Loucy (cell line): Measurements from ENCODE around the gene IFT122.

Source experiments
- H2AFZ ChIP-seq: fragments of 200-600 bp; sonication (generic); 2 replicates; pipeline ENCODE4 v1.6.0; 2016; ENCODE audit warnings: antibody characterized with exemption, mild to moderate bottlenecking, low read length, moderate library complexity
- H3F3A ChIP-seq: fragments of 200-600 bp; 2 replicates; pipeline ENCODE4 v1.6.0; 2016; ENCODE audit warnings: antibody characterized with exemption, low read depth, mild to moderate bottlenecking
- H3K27me3 ChIP-seq: fragments of 200-600 bp; sonication (generic); 2 replicates; pipeline ENCODE4 v1.6.1; 2014; ENCODE audit warnings: low read length, mild to moderate bottlenecking; ENCODE audit not compliant: insufficient read depth, poor library complexity, severe bottlenecking
- H3K36me3 ChIP-seq: fragments of 200-600 bp; sonication (generic); 2 replicates; pipeline ENCODE4 v1.6.1; 2016; ENCODE audit warnings: low read length; ENCODE audit not compliant: insufficient read depth
- H3K4me1 ChIP-seq: fragments of 200-600 bp; sonication (generic); 2 replicates; pipeline ENCODE4 v1.5.1; 2014; ENCODE audit warnings: low read length, mild to moderate bottlenecking; ENCODE audit not compliant: insufficient read depth, poor library complexity, severe bottlenecking
- H3K4me2 ChIP-seq: fragments of 200-600 bp; sonication (generic); 2 replicates; pipeline ENCODE4 v1.6.0; 2014; ENCODE audit warnings: antibody characterized with exemption, low read length, low read depth, mild to moderate bottlenecking; ENCODE audit not compliant: poor library complexity, severe bottlenecking
- H3K4me3 ChIP-seq: fragments of 200-600 bp; sonication (generic); 2 replicates; pipeline ENCODE4 v1.5.1; 2014; ENCODE audit warnings: low read length, mild to moderate bottlenecking, mixed read lengths; ENCODE audit not compliant: poor library complexity, severe bottlenecking
- H3K79me2 ChIP-seq: fragments of 200-600 bp; sonication (generic); 2 replicates; pipeline ENCODE4 v1.6.1; 2014; ENCODE audit warnings: low read length; ENCODE audit not compliant: insufficient read depth
- H3K9ac ChIP-seq: fragments of 200-600 bp; sonication (generic); 2 replicates; pipeline ENCODE4 v1.6.0; 2014; ENCODE audit warnings: mild to moderate bottlenecking, low read depth, low read length, moderate library complexity; ENCODE audit not compliant: poor library complexity, severe bottlenecking
- H3K9me2 ChIP-seq: fragments of 200-600 bp; sonication (generic); replicated peaks from 2 replicates; pipeline ENCODE4 v1.6.1; 2016; ENCODE audit warnings: low read depth, low read length, mixed read lengths
- H3K9me3 ChIP-seq: fragments of 200-600 bp; sonication (generic); 2 replicates; pipeline ENCODE4 v1.6.1; 2014; ENCODE audit warnings: mild to moderate bottlenecking, antibody characterized with exemption, low read length, low read depth; ENCODE audit not compliant: insufficient read depth
- H4K20me1 ChIP-seq: fragments of 200-600 bp; sonication (generic); 2 replicates; pipeline ENCODE4 v1.6.0; 2014; ENCODE audit warnings: antibody characterized with exemption, low read length, mild to moderate bottlenecking; ENCODE audit not compliant: insufficient read depth, poor library complexity, severe bottlenecking
- CTCF ChIP-seq: fragments of 200-600 bp; sonication (generic); conservative IDR thresholded peaks from 2 replicates; pipeline ENCODE4 v1.5.1; 2014; ENCODE audit warnings: mild to moderate bottlenecking, antibody characterized with exemption, low read length
- EZH2phosphoT487 ChIP-seq: fragments of 200-600 bp; IDR thresholded peaks from 2 replicates; pipeline ENCODE4 v1.6.1; 2018; ENCODE audit warnings: antibody characterized with exemption, mild to moderate bottlenecking, moderate library complexity, borderline replicate concordance

IFT122 gene

DNA sequence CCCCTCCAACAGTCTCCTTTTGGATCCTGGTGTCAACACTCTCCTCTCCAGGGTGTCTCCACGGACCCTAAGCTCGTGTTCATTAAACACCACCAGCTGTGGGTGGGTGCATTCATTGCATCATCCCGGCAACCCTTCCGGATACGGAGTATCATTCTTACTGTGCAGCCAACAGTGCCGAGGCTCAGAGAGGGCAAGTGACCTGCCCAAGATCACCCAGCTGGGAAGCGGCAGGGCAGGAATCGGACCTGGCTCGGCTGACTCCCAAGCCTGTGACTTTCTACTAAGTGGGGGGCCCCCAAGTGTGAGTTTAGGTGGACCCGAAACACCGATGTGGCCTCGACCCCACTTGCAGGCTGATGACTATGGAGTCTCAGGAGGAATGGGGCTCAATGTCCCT is 123.3 kb downstream of the IFT122 start:
- TF ChIP-seq CTCF, result no peak
- TF ChIP-seq EZH2phosphoT487, result no peak
- Histone ChIP-seq H4K20me1 (no peaks in the 10 kb centered on the region), H3K9me2 (no peaks in the 10 kb centered on the region), H3K4me2 (no peak overlapping the region), H3K79me2 (no peaks in the 10 kb centered on the region), H3K27me3 (no peaks in the 10 kb centered on the region), H2AFZ (no peak overlapping the region), H3K9ac (no peak overlapping the region), H3K36me3 (peaks cover 20% of the 10 kb centered on the region; the same call in 1 of the 2 replicates), H3K4me1 (peaks cover 12% of the 10 kb centered on the region), H3K9me3 (no peaks in the 10 kb centered on the region), H3K4me3 (no peak overlapping the region), H3F3A (no peaks in the 10 kb centered on the region)

GRCh38 chr3:129563850-129564535 is 124.0 kb downstream of the IFT122 start:
- Histone ChIP-seq H2AFZ (no peak overlapping the region), H3K4me3 (no peak overlapping the region), H3K4me1 (peaks cover 5% of the 10 kb centered on the region), H3K27me3 (no peaks in the 10 kb centered on the region), H3K36me3 (peaks cover 19% of the 10 kb centered on the region; the same call in 1 of the 2 replicates), H3K79me2 (no peaks in the 10 kb centered on the region), H3K9me3 (no peaks in the 10 kb centered on the region), H3K9ac (no peak overlapping the region), H3F3A (no peaks in the 10 kb centered on the region), H3K4me2 (no peak overlapping the region), H3K9me2 (no peaks in the 10 kb centered on the region), H4K20me1 (no peaks in the 10 kb centered on the region)
- TF ChIP-seq EZH2phosphoT487 (no peak), CTCF (no peak)

- Histone ChIP-seq H3K27me3 (no peaks in the 10 kb centered on the region), H3K9me3 (no peaks in the 10 kb centered on the region), H3F3A (no peaks in the 10 kb centered on the region), H4K20me1 (no peaks in the 10 kb centered on the region), H3K4me3 (no peak overlapping the region), H3K4me2 (no peak overlapping the region), H2AFZ (no peak overlapping the region), H3K79me2 (no peaks in the 10 kb centered on the region), H3K4me1 (no peaks in the 10 kb centered on the region), H3K9me2 (no peaks in the 10 kb centered on the region), H3K36me3 (peaks cover 18% of the 10 kb centered on the region; the same call in 1 of the 2 replicates), H3K9ac (no peak overlapping the region)
- TF ChIP-seq EZH2phosphoT487 (no peak), CTCF (no peak)
Measured at GRCh38 chr3:129564981-129565644, 125.1 kb downstream of the IFT122 start.
